Vagina (tissue), 2 donors: ENCODE data around the gene CCDC74A. TPM values are rescaled to one million over a fixed set of nuclear protein-coding genes. Genes with fewer than 3 reads are reported as not detected.
"Not testable (repeated sequence)": the region's sequence is repeated elsewhere in the genome, so short reads cannot be mapped to it uniquely, and the experiment has no call there.

ENCODE experiments used
- DNase-seq, 2 donors: peaks; one replicate each; pipeline ENCODE4 v3.0.0-alpha.2; 2017; ENCODE audit errors: extremely low spot score in 2 of 2
- H3K27ac ChIP-seq: fragments of 200-600 bp; sonication (generic); one replicate; pipeline ENCODE4 v1.5.1; 2019
- H3K27me3 ChIP-seq: fragments of 200-600 bp; sonication (generic); one replicate; pipeline ENCODE4 v1.5.1; 2019
- H3K36me3 ChIP-seq, 2 donors: fragments of 200-600 bp; sonication (generic); one replicate each; pipeline ENCODE4 v1.5.1; 2017 to 2019
- H3K4me1 ChIP-seq: fragments of 200-600 bp; sonication (generic); one replicate; pipeline ENCODE4 v1.5.1; 2019
- H3K4me3 ChIP-seq, 2 donors: fragments of 200-600 bp; sonication (generic); 1 replicate in 1 of 2; 2 replicates in 1 of 2; pipeline ENCODE4 v1.5.1; 2016 to 2019
- H3K9me3 ChIP-seq: fragments of 200-600 bp; sonication (generic); one replicate; pipeline ENCODE4 v1.5.1; 2019
- CTCF ChIP-seq, 3 experiments: fragments of 450-650 bp in 2 of 3; fragments of 200-600 bp in 1 of 3; sonication (generic) in 1 of 3; IDR thresholded peaks; one replicate each; pipeline ENCODE4 v1.5.1; 2017 to 2019; ENCODE audit warnings: antibody characterized with exemption in 3 of 3, mild to moderate bottlenecking in 2 of 3, moderate library complexity in 2 of 3
- POLR2A ChIP-seq, 2 donors: fragments of 450-650 bp; IDR thresholded peaks; one replicate each; pipeline ENCODE4 v1.6.1; 2017; ENCODE audit warnings: antibody characterized with exemption in 2 of 2, mild to moderate bottlenecking in 2 of 2, moderate library complexity in 2 of 2
- POLR2AphosphoS5 ChIP-seq, 2 donors: sonication (generic); formaldehyde crosslinking; IDR thresholded peaks; one replicate each; pipeline ENCODE4 v1.9.0; 2017; ENCODE audit warnings: antibody characterized with exemption in 2 of 2, mild to moderate bottlenecking in 2 of 2, low read depth in 1 of 2; ENCODE audit not compliant: insufficient read depth in 1 of 2
- intact Hi-C: fragments of 100-400 bp; cut with DNase I; formaldehyde crosslinking; loops from one replicate; pipeline ENCODE4 v1.15.1; 2023
- total RNA-seq: library from RNA; depleted of rRNA; stranded (reverse); fragments of >200 nt; gene quantifications from one replicate; pipeline ENCODE4 v1.2.3, GENCODE V29; 2016

Gene CCDC74A
- total RNA-seq, 1 donor from 2014 or later: 10.8 TPM

GRCh38 chr2:131504082-131504750 is 23.5 kb upstream of the CCDC74A start:
- intact Hi-C loops, H3K9me3 ChIP-seq, H3K27ac ChIP-seq, H3K4me3 ChIP-seq, H3K27me3 ChIP-seq, DNase-seq, H3K4me1 ChIP-seq: not testable (repeated sequence)
- H3K36me3 ChIP-seq: peaks cover 0 to 56% of the 10 kb centered on the region in 2 donors

GRCh38 chr2:131509615-131510014 is 18.1 kb upstream of the CCDC74A start:
- Histone ChIP-seq H3K4me1 (no peaks in the 10 kb centered on the region), H3K36me3 (peaks cover 0 to 37% of the 10 kb centered on the region in 2 donors), H3K4me3 (no peak overlapping the region), H3K27me3 (no peaks in the 10 kb centered on the region), H3K27ac (no peak overlapping the region), H3K9me3 (no peaks in the 10 kb centered on the region)
- no peak for DNase-seq
- intact Hi-C loops: no loop called here
- no peak for TF ChIP-seq POLR2A (IDR thresholded peaks at IDR 0.05)
- no peak for TF ChIP-seq POLR2AphosphoS5 (IDR thresholded peaks at IDR 0.05; ENCODE audit: insufficient read depth in 1 of 2, low read depth in 1 of 2)
- TF ChIP-seq CTCF (IDR thresholded peaks at IDR 0.05): no peak

GRCh38 chr2:131511291-131511968 is 16.3 kb upstream of the CCDC74A start:
- peaks cover 0 to 33% of the 10 kb centered on the region in 2 donors for H3K36me3 ChIP-seq
- H3K9me3 ChIP-seq, intact Hi-C loops, H3K4me3 ChIP-seq, H3K27me3 ChIP-seq, H3K4me1 ChIP-seq, DNase-seq, H3K27ac ChIP-seq: not testable (repeated sequence)

- H3K27me3 ChIP-seq, H3K4me3 ChIP-seq, intact Hi-C loops, H3K4me1 ChIP-seq, DNase-seq, H3K9me3 ChIP-seq, H3K27ac ChIP-seq: not testable (repeated sequence)
- peaks cover 0 to 25% of the 10 kb centered on the region in 2 donors for H3K36me3 ChIP-seq
Observed at GRCh38 chr2:131511969-131512870, 15.5 kb upstream of the CCDC74A start.

- H3K9me3 ChIP-seq, H3K4me1 ChIP-seq, H3K27ac ChIP-seq, H3K36me3 ChIP-seq, H3K27me3 ChIP-seq, H3K4me3 ChIP-seq, DNase-seq, intact Hi-C loops: not testable (repeated sequence)
Observed at GRCh38 chr2:131514408-131515166, 13.1 kb upstream of the CCDC74A start.

- intact Hi-C loops, H3K36me3 ChIP-seq, DNase-seq, H3K27me3 ChIP-seq, H3K4me3 ChIP-seq, H3K9me3 ChIP-seq, H3K4me1 ChIP-seq, H3K27ac ChIP-seq: not testable (repeated sequence)
Observed at GRCh38 chr2:131515235-131515634, 12.5 kb upstream of the CCDC74A start.

- Histone ChIP-seq H3K27me3 (no peaks in the 10 kb centered on the region), H3K36me3 (peaks cover 0 to 3% of the 10 kb centered on the region in 2 donors)
- intact Hi-C loops: no loop called here
Observed at GRCh38 chr2:131516011-131516410, 11.7 kb upstream of the CCDC74A start.

GRCh38 chr2:131516621-131517020 is 11.1 kb upstream of the CCDC74A start:
- DNase-seq, H3K4me1 ChIP-seq, H3K4me3 ChIP-seq, intact Hi-C loops, H3K27me3 ChIP-seq, H3K27ac ChIP-seq, H3K36me3 ChIP-seq, H3K9me3 ChIP-seq: not testable (repeated sequence)

More at GRCh38 chr2:131516011-131516410, 11.7 kb upstream of the CCDC74A start:
- H3K27ac ChIP-seq: no peak overlapping the region
- H3K4me1 ChIP-seq: no peaks in the 10 kb centered on the region
- H3K9me3 ChIP-seq: no peaks in the 10 kb centered on the region
- TF ChIP-seq POLR2A (IDR thresholded peaks at IDR 0.05) (no peak), POLR2AphosphoS5 (IDR thresholded peaks at IDR 0.05; ENCODE audit: insufficient read depth in 1 of 2, low read depth in 1 of 2) (no peak), CTCF (IDR thresholded peaks at IDR 0.05) (no peak)
- no peak overlapping the region for H3K4me3 ChIP-seq
- DNase-seq: no peak
